Measurements from ENCODE around the gene COPS7A. TPM values are rescaled to one million over a fixed set of nuclear protein-coding genes. Genes with fewer than 3 reads are reported as not detected.
"Not testable (repeated sequence)": the region's sequence is repeated elsewhere in the genome, so short reads cannot be mapped to it uniquely, and the experiment has no call there.

Gene COPS7A
- total RNA-seq, 1 experiment from 2014 or later = 39.2 TPM

- no peaks in the 10 kb centered on the region for H3K9me3 ChIP-seq (ENCODE audit: low read length)
- DNase-seq = peak; percentile 36
- no peaks in the 10 kb centered on the region for H3K9me2 ChIP-seq (replicated peaks; ENCODE audit: insufficient read depth, low read length)
- H3K36me3 ChIP-seq (ENCODE audit: insufficient read depth, low read length) = no peaks in the 10 kb centered on the region
- peaks cover 43% of the 10 kb centered on the region for H3K4me1 ChIP-seq (ENCODE audit: low read length)
- H3K27ac ChIP-seq (ENCODE audit: low read length) = no peak overlapping the region
- no peak overlapping the region for H3K4me2 ChIP-seq (ENCODE audit: low read depth, low read length, poor library complexity, severe bottlenecking)
- no peaks in the 10 kb centered on the region for H3K27me3 ChIP-seq (ENCODE audit: low read length)
- no peaks in the 10 kb centered on the region for H4K20me1 ChIP-seq (ENCODE audit: insufficient read depth, low read depth, low read length)
- H3K4me3 ChIP-seq (ENCODE audit: low read length) = no peak overlapping the region
- H2AFZ ChIP-seq (ENCODE audit: low read length) = no peak overlapping the region
- no peaks in the 10 kb centered on the region for H3K79me2 ChIP-seq (ENCODE audit: low read length)
- no peak overlapping the region for H3K9ac ChIP-seq (ENCODE audit: low read length)
Measured at GRCh38 chr12:6699259-6699988, 24.4 kb upstream of the COPS7A start.

GRCh38 chr12:6699989-6700645 lies 23.7 kb upstream of the COPS7A start:
- peak; percentile 12 for DNase-seq
- Histone ChIP-seq H3K4me2 (ENCODE audit: low read depth, low read length, poor library complexity, severe bottlenecking) (no peak overlapping the region), H2AFZ (ENCODE audit: low read length) (no peak overlapping the region), H3K27me3 (ENCODE audit: low read length) (no peaks in the 10 kb centered on the region), H3K36me3 (ENCODE audit: insufficient read depth, low read length) (no peaks in the 10 kb centered on the region), H3K27ac (ENCODE audit: low read length) (no peak overlapping the region), H3K9ac (ENCODE audit: low read length) (no peak overlapping the region), H3K4me3 (ENCODE audit: low read length) (no peak overlapping the region), H4K20me1 (ENCODE audit: insufficient read depth, low read depth, low read length) (no peaks in the 10 kb centered on the region), H3K4me1 (ENCODE audit: low read length) (peaks cover 36% of the 10 kb centered on the region), H3K9me2 (replicated peaks; ENCODE audit: insufficient read depth, low read length) (no peaks in the 10 kb centered on the region), H3K79me2 (ENCODE audit: low read length) (no peaks in the 10 kb centered on the region), H3K9me3 (ENCODE audit: low read length) (no peaks in the 10 kb centered on the region)

GRCh38 chr12:6700646-6701051 lies 23.2 kb upstream of the COPS7A start, which contains the start of gene PIANP:
PIANP (minus strand) TSS chr12:6700815; CDS start chr12:6698061, 2,754 bp downstream.
- peak; percentile 41 for DNase-seq
- Histone ChIP-seq H3K4me2 (ENCODE audit: low read depth, low read length, poor library complexity, severe bottlenecking) (no peak within 1 kb of the TSS), H3K79me2 (ENCODE audit: low read length) (no peaks in the 10 kb centered on the region), H3K4me3 (ENCODE audit: low read length) (no peak within 1 kb of the TSS), H3K9ac (ENCODE audit: low read length) (no peak within 1 kb of the TSS), H3K27me3 (ENCODE audit: low read length) (no peaks in the 10 kb centered on the region), H3K9me3 (ENCODE audit: low read length) (no peaks in the 10 kb centered on the region), H2AFZ (ENCODE audit: low read length) (no peak within 1 kb of the TSS), H3K36me3 (ENCODE audit: insufficient read depth, low read length) (no peaks in the 10 kb centered on the region), H3K27ac (ENCODE audit: low read length) (no peak within 1 kb of the TSS), H3K9me2 (replicated peaks; ENCODE audit: insufficient read depth, low read length) (no peaks in the 10 kb centered on the region), H3K4me1 (ENCODE audit: low read length) (peaks cover 30% of the 10 kb centered on the region), H4K20me1 (ENCODE audit: insufficient read depth, low read depth, low read length) (no peaks in the 10 kb centered on the region)

GRCh38 chr12:6701078-6701768 lies 22.6 kb upstream of the COPS7A start:
- Histone ChIP-seq H3K79me2 (ENCODE audit: low read length) (no peaks in the 10 kb centered on the region), H3K27me3 (ENCODE audit: low read length) (no peaks in the 10 kb centered on the region), H4K20me1 (ENCODE audit: insufficient read depth, low read depth, low read length) (no peaks in the 10 kb centered on the region), H3K4me1 (ENCODE audit: low read length) (peaks cover 25% of the 10 kb centered on the region), H3K9me3 (ENCODE audit: low read length) (no peaks in the 10 kb centered on the region), H3K4me2 (ENCODE audit: low read depth, low read length, poor library complexity, severe bottlenecking) (no peak overlapping the region), H3K9me2 (replicated peaks; ENCODE audit: insufficient read depth, low read length) (no peaks in the 10 kb centered on the region), H3K4me3 (ENCODE audit: low read length) (no peak overlapping the region), H2AFZ (ENCODE audit: low read length) (no peak overlapping the region), H3K36me3 (ENCODE audit: insufficient read depth, low read length) (no peaks in the 10 kb centered on the region), H3K27ac (ENCODE audit: low read length) (no peak overlapping the region), H3K9ac (ENCODE audit: low read length) (no peak overlapping the region)
- peak; percentile 28 for DNase-seq

- DNase-seq = peak; percentile 49
- H4K20me1 ChIP-seq (ENCODE audit: insufficient read depth, low read depth, low read length) = no peaks in the 10 kb centered on the region
- no peak overlapping the region for H3K27ac ChIP-seq (ENCODE audit: low read length)
- no peaks in the 10 kb centered on the region for H3K9me2 ChIP-seq (replicated peaks; ENCODE audit: insufficient read depth, low read length)
- 0 out of 2 replicates have a peak overlapping the region, but pooled peaks have one; percentile 7 for H3K9ac ChIP-seq (ENCODE audit: low read length)
- H3K36me3 ChIP-seq (ENCODE audit: insufficient read depth, low read length) = no peaks in the 10 kb centered on the region
- no peaks in the 10 kb centered on the region for H3K9me3 ChIP-seq (ENCODE audit: low read length)
- no peak overlapping the region for H3K4me3 ChIP-seq (ENCODE audit: low read length)
- no peaks in the 10 kb centered on the region for H3K27me3 ChIP-seq (ENCODE audit: low read length)
- H3K79me2 ChIP-seq (ENCODE audit: low read length) = no peaks in the 10 kb centered on the region
- no peak overlapping the region for H2AFZ ChIP-seq (ENCODE audit: low read length)
- H3K4me2 ChIP-seq (ENCODE audit: low read depth, low read length, poor library complexity, severe bottlenecking) = no peak overlapping the region
- peaks cover 3% of the 10 kb centered on the region; the same call in 1 of the 2 replicates for H3K4me1 ChIP-seq (ENCODE audit: low read length)
Measured at GRCh38 chr12:6703631-6704030, 20.2 kb upstream of the COPS7A start.

- H3K9ac ChIP-seq (ENCODE audit: low read length); H2AFZ ChIP-seq (ENCODE audit: low read length); H3K9me2 ChIP-seq (replicated peaks; ENCODE audit: insufficient read depth, low read length); H3K4me1 ChIP-seq (ENCODE audit: low read length); H3K79me2 ChIP-seq (ENCODE audit: low read length); H3K4me2 ChIP-seq (ENCODE audit: low read depth, low read length, poor library complexity, severe bottlenecking); H3K9me3 ChIP-seq (ENCODE audit: low read length); H3K27me3 ChIP-seq (ENCODE audit: low read length); DNase-seq; H4K20me1 ChIP-seq (ENCODE audit: insufficient read depth, low read depth, low read length); H3K36me3 ChIP-seq (ENCODE audit: insufficient read depth, low read length); H3K27ac ChIP-seq (ENCODE audit: low read length); H3K4me3 ChIP-seq (ENCODE audit: low read length): not testable (repeated sequence)
Measured at GRCh38 chr12:6708351-6708750, 15.5 kb upstream of the COPS7A start.

- no peaks in the 10 kb centered on the region for H3K79me2 ChIP-seq (ENCODE audit: low read length)
- H3K9me3 ChIP-seq (ENCODE audit: low read length) = no peaks in the 10 kb centered on the region
- no peak overlapping the region for H3K4me3 ChIP-seq (ENCODE audit: low read length)
- peak; percentile 61 for DNase-seq
- no peak overlapping the region for H3K4me2 ChIP-seq (ENCODE audit: low read depth, low read length, poor library complexity, severe bottlenecking)
- H4K20me1 ChIP-seq (ENCODE audit: insufficient read depth, low read depth, low read length) = no peaks in the 10 kb centered on the region
- H3K4me1 ChIP-seq (ENCODE audit: low read length) = no peaks in the 10 kb centered on the region
- no peaks in the 10 kb centered on the region for H3K9me2 ChIP-seq (replicated peaks; ENCODE audit: insufficient read depth, low read length)
- H2AFZ ChIP-seq (ENCODE audit: low read length) = no peak overlapping the region
- H3K27ac ChIP-seq (ENCODE audit: low read length) = no peak overlapping the region
- no peaks in the 10 kb centered on the region for H3K36me3 ChIP-seq (ENCODE audit: insufficient read depth, low read length)
- no peak overlapping the region for H3K9ac ChIP-seq (ENCODE audit: low read length)
- no peaks in the 10 kb centered on the region for H3K27me3 ChIP-seq (ENCODE audit: low read length)
Measured at GRCh38 chr12:6708960-6709394, 14.9 kb upstream of the COPS7A start.

All from Karpas-422 (cell line).